Measurements from ENCODE around the gene TMPRSS6.

TMPRSS6 gene

DNA sequence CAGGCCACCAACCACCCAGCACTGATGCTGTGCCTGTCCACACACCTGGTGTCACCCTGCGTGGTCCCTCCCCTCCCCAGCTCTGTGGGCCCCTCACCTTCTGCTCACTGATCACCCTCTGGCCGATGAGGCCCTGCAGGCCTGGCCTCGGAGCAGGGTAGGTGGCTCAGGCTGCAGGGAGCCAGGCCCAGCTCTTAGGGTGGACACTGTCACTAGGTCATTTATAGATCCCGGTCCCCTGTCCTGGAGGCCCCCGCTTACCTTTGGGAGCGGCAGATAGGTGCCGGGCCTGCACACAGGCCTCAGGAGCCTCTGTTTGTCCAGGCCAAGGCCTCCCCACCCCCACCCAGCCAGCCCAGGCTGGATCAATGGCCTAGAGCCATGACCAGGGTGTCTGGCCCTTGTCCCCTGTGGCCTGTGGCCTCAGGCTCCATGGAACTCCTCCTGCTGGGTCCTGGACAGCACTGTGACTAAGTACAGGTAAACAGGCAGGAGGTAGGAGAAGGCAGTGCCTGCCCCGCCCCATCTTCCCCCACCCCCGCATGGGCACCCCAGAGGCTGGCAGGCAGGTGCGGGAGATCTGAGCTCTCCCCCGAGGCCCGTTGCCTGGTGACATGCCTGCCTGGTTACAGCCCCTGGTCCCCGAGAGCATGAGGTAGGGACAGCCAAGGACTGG lies at the start of gene TMPRSS6:
TMPRSS6 (minus strand) TSS at position 472 of the 676 bp plus-strand sequence. CDS start 6,296 bp downstream, outside the sequence.
- no peak for DNase-seq (ENCODE audit: low read depth in 3 of 3)

DNA sequence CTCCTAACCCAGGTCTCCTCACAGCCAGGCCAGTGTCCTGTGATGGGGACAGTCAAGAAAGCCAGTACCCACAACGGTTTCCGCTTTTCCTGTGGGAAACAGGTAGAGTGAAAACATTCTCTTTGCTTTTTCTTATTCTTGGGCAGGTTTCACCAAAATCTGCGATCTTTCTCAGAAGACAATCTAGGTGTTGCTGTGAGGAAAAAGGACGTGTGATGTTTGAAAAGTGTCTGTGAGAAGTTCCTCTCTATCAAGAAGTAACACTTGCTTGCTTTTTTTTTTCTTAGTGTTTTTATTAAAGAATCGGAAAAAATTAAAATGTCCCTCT lies 49.4 kb upstream of the TMPRSS6 start:
- no peak for DNase-seq (ENCODE audit: low read depth in 3 of 3)

DNA sequence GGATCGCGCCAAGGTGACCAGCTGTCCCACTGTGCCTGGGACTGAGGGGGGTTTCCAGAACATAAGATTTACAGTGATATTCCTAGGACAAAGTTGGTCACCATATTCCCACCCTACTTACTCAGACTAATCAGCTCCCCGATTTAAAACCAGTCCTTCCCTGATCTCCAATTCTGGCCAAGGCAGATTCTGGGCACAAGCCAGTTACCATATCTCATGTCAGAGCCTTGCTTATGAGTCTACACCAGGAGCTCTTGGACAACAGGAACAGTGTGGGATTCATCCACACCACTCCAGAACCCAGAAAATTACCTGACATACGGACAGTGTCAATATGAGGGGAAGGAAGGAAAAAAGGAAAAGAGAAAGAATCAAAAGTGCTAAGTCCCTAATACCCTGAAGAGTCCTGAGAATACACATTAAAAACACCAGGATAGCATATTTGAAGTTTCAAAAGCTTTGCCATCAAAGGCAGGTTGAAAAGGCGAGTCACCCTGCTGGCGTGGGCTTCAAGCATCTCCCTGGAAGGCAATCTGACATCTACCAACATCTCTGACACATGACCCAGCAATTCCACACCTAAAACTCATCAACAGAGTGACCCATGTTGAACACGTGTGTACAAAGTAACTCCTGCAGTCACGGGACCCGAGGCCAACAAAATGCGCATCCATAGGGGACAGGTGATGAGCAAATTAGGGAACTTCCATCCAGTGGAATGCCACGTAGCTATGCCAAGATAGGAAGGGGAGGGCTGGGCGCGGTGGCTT lies 48.2 kb upstream of the TMPRSS6 start:
- DNase-seq (ENCODE audit: low read depth in 3 of 3) = no peak

DNA sequence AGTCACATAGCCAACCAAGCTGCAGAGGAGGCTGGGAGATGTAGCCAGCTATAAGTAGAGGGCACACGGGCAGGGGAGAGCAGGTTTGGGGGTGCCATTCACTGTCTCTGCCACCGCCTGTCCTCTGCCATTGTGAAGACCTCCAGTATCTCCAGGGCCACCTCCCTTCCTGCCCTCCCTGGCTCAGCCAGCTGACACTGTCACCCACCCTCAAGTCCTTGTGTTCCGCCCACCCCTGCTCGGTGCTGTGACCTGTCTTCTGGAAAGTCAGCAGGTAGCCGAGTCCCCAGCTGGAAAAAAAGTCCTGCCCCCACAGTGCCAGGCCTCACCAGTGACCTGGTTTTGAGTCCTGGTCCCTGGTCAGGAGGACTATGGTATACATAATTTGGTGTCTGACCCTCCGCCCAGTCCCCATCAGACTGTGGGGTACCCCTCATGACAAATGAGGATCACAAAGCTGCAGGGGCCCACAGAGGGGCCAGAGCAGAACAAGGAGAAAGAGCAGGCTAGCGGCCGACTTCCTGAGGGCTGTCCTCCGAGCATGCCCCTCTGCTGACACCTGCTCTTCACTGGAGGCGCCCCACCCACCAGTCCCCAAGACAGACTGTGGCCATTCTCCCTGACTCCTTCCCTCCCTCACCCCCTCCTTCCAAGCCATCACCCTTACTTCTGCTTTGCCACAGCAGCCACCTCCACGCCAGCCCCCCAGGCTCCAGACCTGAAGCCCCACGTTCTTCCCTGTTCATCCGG lies 47.3 kb upstream of the TMPRSS6 start:
- DNase-seq (ENCODE audit: low read depth in 3 of 3) = no peak

DNA sequence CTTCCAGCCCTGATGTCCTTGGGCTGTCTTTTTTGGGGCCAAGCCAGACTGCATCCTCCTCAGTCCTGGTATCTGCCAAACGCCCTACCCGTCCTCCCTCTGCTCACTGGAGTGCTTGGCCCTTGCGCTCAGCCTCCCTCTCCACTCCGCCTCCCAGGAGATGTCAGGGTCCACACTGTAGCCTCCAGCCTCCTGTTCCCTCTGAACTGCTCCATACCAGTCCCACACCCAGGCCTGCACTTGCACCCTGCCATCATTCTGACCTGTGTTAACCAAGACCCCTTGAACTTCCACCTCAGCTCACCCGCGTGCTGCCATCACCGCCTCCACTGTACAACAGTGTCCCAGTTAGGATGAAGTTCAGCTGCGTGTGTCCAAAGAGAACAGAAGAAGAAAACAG lies 46.5 kb upstream of the TMPRSS6 start:
- DNase-seq (ENCODE audit: low read depth in 3 of 3) = no peak

DNA sequence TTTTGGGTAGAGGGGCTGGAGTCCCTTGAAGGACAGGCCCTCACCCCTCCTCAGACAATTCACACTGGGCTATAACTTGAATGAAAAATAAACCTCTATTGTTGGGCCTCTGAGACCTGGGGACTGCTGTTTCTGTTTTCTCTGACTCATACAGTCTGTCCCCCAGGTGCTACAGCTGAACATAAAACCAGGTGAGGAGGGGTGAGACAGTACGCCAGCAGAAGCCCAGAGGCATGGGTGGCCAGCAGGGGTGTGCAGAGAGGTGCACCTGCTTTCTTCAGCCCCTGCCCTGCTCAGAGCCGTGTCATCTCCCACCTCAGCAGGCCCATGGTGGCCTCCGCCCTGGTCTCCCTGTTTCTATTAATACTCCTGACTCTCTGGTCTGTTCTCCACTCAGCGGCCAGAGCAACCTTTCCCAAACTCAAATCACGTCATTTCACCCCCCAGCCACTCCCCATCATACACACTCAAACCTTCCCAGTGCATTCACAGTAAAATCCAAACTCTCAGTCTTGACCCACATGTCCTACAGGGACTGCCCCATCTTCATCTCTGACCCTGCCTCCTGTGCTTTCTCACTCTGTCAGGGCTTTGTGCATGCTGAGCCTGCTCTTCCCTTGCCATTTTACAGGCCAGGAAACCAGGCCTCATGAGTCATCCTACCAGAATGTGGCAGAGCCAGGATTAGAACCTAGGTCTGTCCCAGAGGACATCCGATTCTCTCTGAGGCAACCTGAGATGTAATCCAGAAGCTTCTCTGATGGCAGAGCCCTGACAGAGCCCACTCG lies 45.6 kb upstream of the TMPRSS6 start:
- no peak for DNase-seq (ENCODE audit: low read depth in 3 of 3)

DNA sequence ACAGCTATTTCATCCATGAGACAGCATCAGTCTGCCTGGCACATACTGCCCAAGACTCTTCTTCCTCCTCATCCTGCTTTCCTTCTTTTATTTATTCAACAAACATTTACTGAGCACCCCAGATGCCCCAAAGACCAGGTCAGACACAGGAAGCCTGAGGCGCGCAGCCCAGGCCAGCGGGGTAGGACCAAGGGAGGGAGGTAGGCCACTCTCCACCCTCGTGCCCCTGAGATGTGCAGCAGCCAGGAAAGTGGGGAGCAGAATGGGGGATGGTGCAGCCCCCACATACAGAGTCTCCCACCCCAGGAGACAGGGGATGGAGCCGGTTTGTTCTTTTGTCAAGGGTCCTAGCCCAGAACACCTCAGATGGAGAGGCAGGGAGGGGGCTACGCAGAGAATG lies 44.4 kb upstream of the TMPRSS6 start:
- DNase-seq (ENCODE audit: low read depth in 3 of 3) = no peak

DNA sequence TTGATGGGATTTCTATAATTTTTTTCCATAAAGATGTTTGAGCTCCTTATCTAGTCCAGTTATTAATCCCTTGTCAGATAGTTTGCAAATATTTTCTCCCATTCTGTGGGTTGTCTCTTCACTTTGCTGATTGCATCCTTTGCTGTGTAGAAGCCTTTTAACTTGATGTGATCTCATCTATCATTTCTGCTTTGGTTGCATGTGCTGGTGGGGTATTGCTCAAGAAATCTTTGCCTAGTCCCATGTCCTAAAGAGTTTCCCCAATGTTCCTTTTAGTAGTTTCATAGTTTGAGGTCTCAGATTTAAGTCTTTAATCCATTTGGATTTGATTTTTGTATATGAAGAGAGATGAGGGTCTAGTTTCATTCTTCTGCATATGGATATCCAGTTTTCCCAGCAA lies 41.9 kb upstream of the TMPRSS6 start:
- no peak for DNase-seq (ENCODE audit: low read depth in 3 of 3)

DNA sequence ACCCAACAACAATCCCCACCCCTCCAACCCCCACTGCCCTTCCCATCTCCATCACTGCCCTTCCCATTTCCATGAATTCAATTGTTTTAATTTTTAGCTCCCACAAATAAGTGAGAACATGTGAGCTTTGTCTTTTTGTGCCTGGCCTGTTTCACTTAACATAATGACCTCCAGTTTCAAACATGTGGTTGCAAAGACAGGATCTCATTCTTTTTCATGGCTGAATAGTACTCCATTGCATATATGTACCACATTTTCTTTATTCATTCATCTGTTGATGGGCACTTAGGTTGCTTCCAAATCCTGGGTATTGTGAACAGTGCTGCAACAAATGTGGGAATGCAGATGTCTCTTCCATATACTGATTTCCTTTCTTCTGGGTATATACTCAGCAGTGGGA lies 41.2 kb upstream of the TMPRSS6 start:
- DNase-seq (ENCODE audit: low read depth in 3 of 3) = no peak

DNA sequence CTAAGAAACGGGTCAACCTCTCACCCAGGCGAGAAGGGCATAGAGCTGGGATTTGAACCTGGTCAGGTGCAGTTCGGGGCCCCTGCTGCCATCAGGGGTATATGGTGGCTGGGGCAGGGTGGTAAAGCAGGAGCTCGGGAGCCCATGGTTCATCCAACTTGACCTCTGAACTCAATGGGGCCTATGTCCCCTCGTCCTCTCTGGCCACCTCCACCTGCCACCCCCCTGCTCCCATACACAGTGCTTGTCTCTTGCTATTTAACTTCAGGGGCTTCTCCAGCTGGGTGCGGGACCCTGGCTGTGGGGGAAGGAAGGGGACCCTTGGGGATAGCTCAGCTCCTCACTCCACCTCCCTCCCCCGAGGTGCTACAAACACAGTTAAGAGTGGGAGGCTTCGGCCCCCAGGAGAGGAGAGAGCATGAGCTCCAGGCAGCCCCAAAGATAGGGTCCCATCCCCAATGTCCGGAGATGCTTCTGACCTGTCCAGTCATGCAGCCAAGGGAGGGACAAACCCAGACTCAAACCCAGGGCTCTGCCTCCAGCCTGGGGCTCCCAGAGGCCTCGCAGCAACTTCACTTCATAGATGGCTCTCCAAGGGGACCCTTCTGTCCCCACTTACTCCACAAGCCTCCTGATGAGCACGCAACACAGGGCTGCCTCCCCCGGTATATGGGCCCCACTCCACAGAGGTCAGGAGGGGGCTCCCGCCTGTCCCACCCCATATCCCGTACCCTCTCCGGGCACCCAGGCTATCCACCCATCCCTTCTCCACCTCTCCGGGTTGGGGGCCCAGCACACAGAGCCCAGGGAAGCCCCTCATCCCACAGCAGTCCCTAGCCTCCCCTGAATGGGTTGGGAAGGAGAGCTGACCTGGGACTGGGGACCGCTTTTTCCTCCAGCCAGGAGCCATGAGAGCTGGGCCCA lies 39.5 kb upstream of the TMPRSS6 start:
- DNase-seq (ENCODE audit: low read depth in 3 of 3) = no peak

DNA sequence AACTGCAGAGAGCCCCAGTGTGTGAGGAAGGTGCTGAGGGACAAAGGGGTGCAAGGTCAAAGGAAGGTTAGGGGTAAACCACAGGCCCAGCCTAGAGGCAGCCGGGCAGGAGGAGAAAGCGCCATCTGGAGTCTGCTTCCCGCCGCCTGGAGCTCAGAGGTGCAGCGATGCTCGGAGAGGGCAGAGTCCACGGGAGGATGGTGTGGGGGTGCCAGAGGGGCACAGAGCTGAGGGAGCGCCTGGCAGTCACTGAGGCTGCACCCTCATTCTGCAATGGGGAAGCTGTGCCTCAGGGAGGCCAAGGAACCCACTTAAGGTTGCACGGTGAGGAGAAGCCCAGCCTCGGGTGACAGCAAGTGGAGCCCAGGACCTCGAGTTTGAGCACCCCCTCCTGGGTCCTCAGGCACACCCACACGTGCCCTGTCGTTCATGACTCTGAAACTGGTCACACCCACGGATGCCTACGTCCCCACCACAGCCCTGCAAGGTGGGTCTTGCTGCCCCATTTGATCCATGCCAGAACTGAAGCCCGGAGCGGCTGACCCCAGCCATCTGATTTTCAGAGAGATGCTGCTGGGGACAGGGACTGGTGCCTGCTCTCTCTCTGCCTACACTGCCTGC lies 38.6 kb upstream of the TMPRSS6 start:
- no peak for DNase-seq (ENCODE audit: low read depth in 3 of 3)

DNA sequence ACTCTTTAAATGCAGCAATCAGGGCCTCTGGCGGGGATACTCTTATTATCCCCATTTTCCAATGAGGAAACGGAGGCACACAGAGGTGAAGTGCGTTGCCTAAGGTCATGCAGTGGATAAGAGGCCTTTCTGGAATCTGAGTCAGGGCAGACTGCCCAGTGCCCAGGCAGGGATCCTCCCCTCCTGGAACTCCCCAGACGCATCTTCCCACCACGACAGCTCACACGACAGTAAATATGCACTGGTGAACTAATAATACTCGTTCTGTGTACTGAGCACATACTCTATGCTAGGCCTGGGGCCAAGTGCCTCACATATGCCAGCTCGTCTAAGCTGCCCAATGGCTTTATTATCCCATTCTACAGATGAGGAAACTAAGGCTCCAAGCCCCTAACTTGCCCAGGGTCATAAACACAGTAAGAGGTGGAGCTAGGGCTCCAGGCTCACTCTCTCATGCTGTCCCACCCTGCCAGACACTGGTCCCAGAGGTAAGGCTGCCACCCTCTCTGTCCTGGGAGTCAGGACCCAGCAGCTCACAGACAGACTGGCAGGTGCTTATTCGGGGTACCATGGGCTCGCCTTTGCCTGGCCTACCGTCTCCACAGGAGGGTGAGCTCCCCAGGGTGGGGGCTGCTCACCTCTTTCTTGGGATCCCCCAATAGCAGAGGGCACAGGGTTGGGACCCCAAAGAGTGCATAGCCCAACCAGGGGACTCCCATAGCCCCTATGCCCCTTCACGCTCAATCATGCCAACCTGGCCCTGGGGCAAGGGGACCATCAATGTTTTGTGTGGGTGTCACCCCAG lies 37.9 kb upstream of the TMPRSS6 start:
- DNase-seq (ENCODE audit: low read depth in 3 of 3) = no peak

DNA sequence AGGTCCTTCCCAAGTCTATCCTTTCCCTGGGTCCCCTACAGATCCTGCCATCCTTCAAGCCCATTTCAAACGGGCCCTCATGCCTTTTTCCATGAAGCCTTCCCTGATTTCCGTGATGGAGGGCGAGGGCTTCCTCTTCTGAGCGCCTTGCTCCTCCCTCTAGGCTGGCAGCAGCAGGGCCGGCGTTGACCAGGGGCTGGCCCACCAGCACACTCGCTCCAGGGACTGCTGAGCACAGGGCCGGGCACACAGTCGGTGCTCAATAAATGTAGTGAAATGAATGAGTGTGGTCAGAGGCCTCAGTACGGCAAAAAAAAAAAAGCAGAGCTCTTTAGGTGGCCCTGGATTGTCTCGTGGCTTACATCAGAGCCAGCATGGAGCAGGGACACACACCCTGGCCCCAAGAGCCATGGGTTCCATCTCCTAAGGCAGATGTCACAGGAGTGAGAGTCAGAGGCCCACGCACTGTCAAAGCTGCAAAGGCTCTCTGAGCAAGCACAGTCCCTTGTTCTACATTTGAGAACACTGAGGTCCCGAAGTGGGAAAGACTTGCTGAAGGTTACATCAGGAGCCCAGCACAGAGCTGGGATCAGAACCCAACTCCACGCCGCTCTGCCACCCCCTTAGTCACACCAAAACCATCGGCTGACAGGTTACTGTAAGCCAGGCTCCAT lies 37.1 kb upstream of the TMPRSS6 start:
- DNase-seq (ENCODE audit: low read depth in 3 of 3) = no peak

DNA sequence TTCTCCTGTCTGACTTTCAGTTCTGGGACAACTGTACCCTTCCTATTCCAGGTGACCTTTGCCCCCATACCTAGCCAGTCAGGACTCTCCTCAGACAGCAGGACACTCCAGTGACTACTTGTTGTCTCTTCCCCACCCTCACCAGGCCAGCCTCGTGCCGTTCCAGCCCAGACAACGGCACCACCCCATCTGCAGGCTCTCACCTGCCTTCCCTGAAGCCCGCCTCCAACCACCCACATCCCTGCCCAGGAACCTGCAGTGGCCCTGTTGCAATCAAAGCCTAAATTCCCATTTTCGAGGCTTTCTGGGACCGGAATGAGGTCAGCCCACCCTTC lies 36.5 kb upstream of the TMPRSS6 start:
- DNase-seq (ENCODE audit: low read depth in 3 of 3) = no peak

DNA sequence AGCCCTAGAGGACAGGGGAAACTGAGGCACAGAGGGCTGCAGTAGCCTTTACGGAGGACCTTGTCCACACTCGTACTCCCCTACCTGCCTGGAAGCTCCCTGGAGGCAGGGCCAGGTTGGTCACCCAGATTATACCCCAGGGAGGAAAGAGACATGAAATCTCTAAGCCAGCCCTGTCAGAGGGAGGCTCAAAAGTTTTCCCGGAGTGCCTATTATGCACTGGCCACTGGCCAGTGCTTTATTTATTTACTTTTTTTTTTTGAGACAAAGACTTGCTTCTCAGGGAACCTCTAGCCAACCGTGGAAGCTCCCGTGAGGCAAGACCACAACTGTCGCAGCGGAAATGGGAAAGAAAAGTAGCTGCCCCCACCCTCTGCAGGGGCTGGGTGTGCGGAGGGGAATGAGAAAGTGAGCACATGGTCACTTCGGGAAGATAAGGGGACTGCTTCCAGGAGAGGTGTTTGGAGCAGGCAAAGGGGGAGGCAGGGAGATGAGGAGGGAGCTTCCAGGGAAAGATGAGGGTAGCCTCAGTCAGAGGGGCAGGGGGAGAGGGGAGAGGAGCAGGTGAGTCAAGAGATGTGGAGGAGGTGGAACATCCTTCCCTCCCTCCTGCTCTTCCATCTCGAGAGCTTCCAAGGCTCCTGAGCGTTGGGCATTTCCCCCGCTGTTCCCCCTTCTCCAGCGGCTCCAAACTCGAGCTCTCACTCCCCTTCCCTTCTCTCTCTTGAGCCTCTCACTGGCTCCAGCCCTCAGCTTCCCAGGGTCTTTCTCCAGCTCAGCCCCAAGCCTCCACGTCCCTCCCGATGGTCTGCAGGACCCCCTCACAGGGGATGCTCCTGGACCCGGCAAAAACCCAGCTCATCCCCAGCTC lies 35.9 kb upstream of the TMPRSS6 start:
- no peak for DNase-seq (ENCODE audit: low read depth in 3 of 3)

DNA sequence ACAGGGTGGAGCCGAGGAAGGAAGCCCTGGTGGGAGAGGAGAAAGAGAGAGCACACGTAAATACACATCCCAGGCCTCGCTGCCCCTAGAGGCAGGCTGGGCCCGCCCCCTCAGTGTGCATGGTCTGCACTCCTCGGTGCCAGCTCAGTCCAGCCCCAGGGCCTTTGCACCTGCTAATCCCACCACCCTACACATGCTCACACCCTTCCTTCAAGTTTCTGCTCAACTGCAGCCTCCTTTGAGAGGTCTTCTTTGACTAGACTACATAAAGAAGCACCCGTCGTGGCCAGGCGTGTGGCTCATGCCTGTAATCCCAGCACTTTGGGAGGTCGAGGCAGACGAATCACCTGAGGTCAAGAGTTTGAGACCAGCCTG lies 34.7 kb upstream of the TMPRSS6 start:
- DNase-seq (ENCODE audit: low read depth in 3 of 3) = no peak

DNA sequence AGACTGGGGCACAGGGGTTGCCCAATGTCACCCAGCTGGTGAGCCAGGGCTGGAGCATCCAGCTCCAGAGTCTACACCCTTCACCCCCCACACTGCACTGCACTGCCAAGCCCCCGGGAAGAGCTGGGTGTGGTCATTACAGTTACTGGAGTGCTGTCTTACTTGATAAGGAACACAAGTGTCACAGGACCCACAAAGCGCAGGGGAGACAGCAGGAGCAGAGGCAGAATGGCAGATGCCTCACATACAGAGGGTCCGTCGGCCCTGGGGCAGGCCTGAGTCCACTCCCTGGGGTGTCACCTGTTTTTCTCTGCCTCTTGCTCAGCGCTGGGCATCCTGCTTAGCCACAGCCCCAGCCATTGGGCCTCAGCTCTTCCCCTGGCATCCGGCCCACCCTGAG lies 32.5 kb upstream of the TMPRSS6 start:
- DNase-seq (ENCODE audit: low read depth in 3 of 3) = no peak

DNA sequence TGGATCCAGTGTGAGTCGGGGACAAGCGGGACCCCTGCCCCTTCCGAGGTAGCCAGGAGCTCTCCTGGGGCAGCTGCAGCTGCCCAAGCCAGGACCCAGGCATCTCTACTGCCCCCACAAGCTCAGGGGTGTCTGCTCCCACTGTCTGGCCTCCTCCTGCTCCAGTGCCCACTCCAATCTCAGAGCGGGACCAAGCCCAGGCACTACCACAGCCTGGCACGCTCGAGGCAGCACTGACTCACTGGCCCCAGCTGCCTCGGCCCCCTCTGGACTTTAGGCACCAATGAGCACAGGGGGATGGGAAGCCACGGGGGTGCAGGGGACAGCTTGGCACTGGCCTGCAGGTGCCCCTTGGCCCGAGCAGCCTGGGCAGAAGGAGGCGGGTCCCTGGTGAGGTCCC lies 32.0 kb upstream of the TMPRSS6 start:
- no peak for DNase-seq (ENCODE audit: low read depth in 3 of 3)
